ENCODE measurements around the gene SCN2B.

Gene SCN2B

GRCh38 chr11:118172356-118172755 is 4.1 kb downstream of the SCN2B start:
- no peak for DNase-seq

- DNase-seq: peak; percentile 83
Observed at GRCh38 chr11:118171269-118172062, 5.0 kb downstream of the SCN2B start.

GRCh38 chr11:118170882-118171268 is 5.6 kb downstream of the SCN2B start:
- peak; percentile 25 for DNase-seq

- DNase-seq: no peak
Observed at GRCh38 chr11:118170231-118170630, 6.2 kb downstream of the SCN2B start.

- DNase-seq: no peak
Observed at GRCh38 chr11:118169300-118170140, 6.9 kb downstream of the SCN2B start.

GRCh38 chr11:118168751-118169150 is 7.7 kb downstream of the SCN2B start:
- no peak for DNase-seq

- DNase-seq: no peak
Observed at GRCh38 chr11:118168316-118168715, 8.1 kb downstream of the SCN2B start.

GRCh38 chr11:118167906-118168305 is 8.5 kb downstream of the SCN2B start:
- DNase-seq: no peak

- no peak for DNase-seq
Observed at GRCh38 chr11:118167253-118167652, 9.2 kb downstream of the SCN2B start.

GRCh38 chr11:118166641-118167040 is 9.8 kb downstream of the SCN2B start:
- DNase-seq: no peak

- no peak for DNase-seq
Observed at GRCh38 chr11:118164885-118165284, 11.6 kb downstream of the SCN2B start.

GRCh38 chr11:118163494-118163893 is 12.9 kb downstream of the SCN2B start:
- no peak for DNase-seq

- no peak for DNase-seq
Observed at GRCh38 chr11:118162846-118163245, 13.6 kb downstream of the SCN2B start.

- no peak for DNase-seq
Observed at GRCh38 chr11:118161786-118162185, 14.7 kb downstream of the SCN2B start.

GRCh38 chr11:118157186-118157895 is 19.1 kb downstream of the SCN2B start:
- DNase-seq: no peak

- peak; percentile 41 for DNase-seq
Observed at GRCh38 chr11:118156531-118157185, 19.8 kb downstream of the SCN2B start.

- DNase-seq: no peak
Observed at GRCh38 chr11:118155776-118156530, 20.5 kb downstream of the SCN2B start.

GRCh38 chr11:118154641-118155040 is 21.8 kb downstream of the SCN2B start:
- no peak for DNase-seq

GRCh38 chr11:118153976-118154375 is 22.5 kb downstream of the SCN2B start:
- no peak for DNase-seq

GRCh38 chr11:118153516-118153915 is 22.9 kb downstream of the SCN2B start:
- no peak for DNase-seq

GRCh38 chr11:118152552-118153471 is 23.6 kb downstream of the SCN2B start, which contains the start of gene SCN4B:
Gene SCN4B (minus strand): TSS chr11:118152823. CDS start chr11:118152673, 150 bp downstream.
- no peak for DNase-seq
